IPS-NIHi7 (cell line): ENCODE data around the gene MRPS12.

Experiments used
- DNase-seq: peaks from one replicate; pipeline ENCODE4 v3.0.0; 2012; ENCODE audit warnings: mixed read lengths; ENCODE audit errors: extremely low spot score

MRPS12 gene

GRCh38 chr19:38911388-38912001 is 19.2 kb upstream of the MRPS12 start:
- peak; percentile 34 for DNase-seq

- no peak for DNase-seq
Observed at GRCh38 chr19:38912600-38913514, 17.9 kb upstream of the MRPS12 start.

GRCh38 chr19:38913958-38914357 is 16.8 kb upstream of the MRPS12 start:
- DNase-seq = no peak

- DNase-seq = no peak
Observed at GRCh38 chr19:38915329-38916321, 15.1 kb upstream of the MRPS12 start.

GRCh38 chr19:38917516-38917915 is 13.2 kb upstream of the MRPS12 start:
- DNase-seq = no peak

- no peak for DNase-seq
Observed at GRCh38 chr19:38917921-38918491, 12.7 kb upstream of the MRPS12 start.

GRCh38 chr19:38918526-38918925 is 12.2 kb upstream of the MRPS12 start:
- DNase-seq = no peak

GRCh38 chr19:38919837-38920601 is 10.7 kb upstream of the MRPS12 start:
- no peak for DNase-seq

GRCh38 chr19:38920602-38921419 is 9.9 kb upstream of the MRPS12 start:
- no peak for DNase-seq

- no peak for DNase-seq
Observed at GRCh38 chr19:38921420-38922274, 9.1 kb upstream of the MRPS12 start.

- no peak for DNase-seq
Observed at GRCh38 chr19:38922482-38922881, 8.3 kb upstream of the MRPS12 start.

GRCh38 chr19:38924388-38924787 is 6.4 kb upstream of the MRPS12 start:
- no peak for DNase-seq

GRCh38 chr19:38928391-38929001 is 2.2 kb upstream of the MRPS12 start:
- DNase-seq = no peak

- peak; percentile 98 for DNase-seq
Observed at GRCh38 chr19:38929929-38930775, 592 bp upstream of the MRPS12 start, which contains the start of gene SARS2. TSS of gene SARS2 (minus strand) at chr19:38930763. CDS start at chr19:38930736, 27 bp downstream.

GRCh38 chr19:38931521-38931793 is 713 bp downstream of the MRPS12 start:
- no peak for DNase-seq

- no peak for DNase-seq
Observed at GRCh38 chr19:38932425-38933179, 1.9 kb downstream of the MRPS12 start.

GRCh38 chr19:38933544-38933943 is 2.8 kb downstream of the MRPS12 start:
- no peak for DNase-seq
